Ishikawa (cell line): ENCODE measurements around the gene OTUD3.

ENCODE experiments used
- CEBPB ChIP-seq: IDR thresholded peaks from 2 replicates; pipeline ENCODE4 v1.6.1; 2012
- RAD21 ChIP-seq: IDR thresholded peaks from 2 replicates; pipeline ENCODE4 v1.6.1; 2012; ENCODE audit warnings: low read depth
- TCF12 ChIP-seq: IDR thresholded peaks from 2 replicates; pipeline ENCODE4 v1.6.1; 2012; ENCODE audit warnings: low read depth

- TF ChIP-seq CEBPB, result no peak
- no peak for TF ChIP-seq TCF12
- TF ChIP-seq RAD21, result no peak
These were observed 12.0 kb downstream of the OTUD3 start for GRCh38 chr1:19894218-19894617.
